Measurements from ENCODE around the gene IL10RB. TPM values are rescaled to one million over a fixed set of nuclear protein-coding genes. Genes with fewer than 3 reads are reported as not detected.
"Not testable (repeated sequence)": the region's sequence is repeated elsewhere in the genome, so short reads cannot be mapped to it uniquely, and the experiment has no call there.

The IL10RB gene
- total and polyA plus RNA-seq, 3 donors from 2014 or later, result 14.3 to 19.3 (median 14.4) TPM

GRCh38 chr21:33246506-33246905 lies 19.7 kb upstream of the IL10RB start:
- intact Hi-C loops (cut with DNase I; ENCODE audit: low total_unique reads), result no loop called here
- TF ChIP-seq, protein P1, sequence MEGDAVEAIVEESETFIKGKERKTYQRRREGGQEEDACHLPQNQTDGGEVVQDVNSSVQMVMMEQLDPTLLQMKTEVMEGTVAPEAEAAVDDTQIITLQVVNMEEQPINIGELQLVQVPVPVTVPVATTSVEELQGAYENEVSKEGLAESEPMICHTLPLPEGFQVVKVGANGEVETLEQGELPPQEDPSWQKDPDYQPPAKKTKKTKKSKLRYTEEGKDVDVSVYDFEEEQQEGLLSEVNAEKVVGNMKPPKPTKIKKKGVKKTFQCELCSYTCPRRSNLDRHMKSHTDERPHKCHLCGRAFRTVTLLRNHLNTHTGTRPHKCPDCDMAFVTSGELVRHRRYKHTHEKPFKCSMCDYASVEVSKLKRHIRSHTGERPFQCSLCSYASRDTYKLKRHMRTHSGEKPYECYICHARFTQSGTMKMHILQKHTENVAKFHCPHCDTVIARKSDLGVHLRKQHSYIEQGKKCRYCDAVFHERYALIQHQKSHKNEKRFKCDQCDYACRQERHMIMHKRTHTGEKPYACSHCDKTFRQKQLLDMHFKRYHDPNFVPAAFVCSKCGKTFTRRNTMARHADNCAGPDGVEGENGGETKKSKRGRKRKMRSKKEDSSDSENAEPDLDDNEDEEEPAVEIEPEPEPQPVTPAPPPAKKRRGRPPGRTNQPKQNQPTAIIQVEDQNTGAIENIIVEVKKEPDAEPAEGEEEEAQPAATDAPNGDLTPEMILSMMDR (IDR thresholded peaks at IDR 0.05), result no peak
- TF ChIP-seq POLR2A (IDR thresholded peaks at IDR 0.05), result no peak
- peaks cover 4% of the 10 kb centered on the region for H3K4me1 ChIP-seq
- no peak overlapping the region for H3K4me3 ChIP-seq
- no peak overlapping the region for H3K27ac ChIP-seq
- no peak for DNase-seq
- no peaks in the 10 kb centered on the region for H3K27me3 ChIP-seq
- WGBS, 2 donors, result 92 to 100% methylated on average over 5 of the region's 5 CpGs
- H3K36me3 ChIP-seq (ENCODE audit: low read depth, missing control alignments), result no peaks in the 10 kb centered on the region
- no peaks in the 10 kb centered on the region for H3K9me3 ChIP-seq

DNA sequence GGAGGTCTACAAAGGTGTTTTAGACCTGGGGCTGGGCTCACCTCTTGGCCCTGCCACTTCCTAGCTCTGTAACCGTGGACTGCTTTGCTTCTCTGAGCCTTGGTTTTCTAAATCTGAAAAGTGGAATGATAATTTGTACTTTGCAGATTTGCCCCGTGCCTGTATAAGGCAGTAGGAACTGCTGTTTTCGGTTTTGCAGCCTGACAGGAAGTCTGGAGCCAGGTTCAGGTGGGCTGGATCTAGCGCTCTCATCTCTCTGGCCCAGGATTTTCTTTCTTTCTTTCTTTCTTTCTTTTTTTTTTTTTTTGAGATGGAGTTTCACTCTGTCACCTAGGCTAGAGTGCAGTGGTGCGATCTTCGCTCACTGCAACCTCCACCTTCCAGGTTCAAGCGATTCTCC lies 19.2 kb upstream of the IL10RB start:
- peaks cover 4% of the 10 kb centered on the region for H3K4me1 ChIP-seq
- no peaks in the 10 kb centered on the region for H3K9me3 ChIP-seq
- no peaks in the 10 kb centered on the region for H3K27me3 ChIP-seq
- H3K36me3 ChIP-seq (ENCODE audit: low read depth, missing control alignments), result no peaks in the 10 kb centered on the region
- TF ChIP-seq, protein P1 (IDR thresholded peaks at IDR 0.05), result no peak
- TF ChIP-seq POLR2A (IDR thresholded peaks at IDR 0.05), result no peak
- intact Hi-C loops (cut with DNase I; ENCODE audit: low total_unique reads), result no loop called here
- no peak for DNase-seq
- WGBS, 2 donors, result 95 to 98% methylated on average over 7 of the region's 7 CpGs
- H3K4me3 ChIP-seq, result no peak overlapping the region
- no peak overlapping the region for H3K27ac ChIP-seq

- Histone ChIP-seq H3K9me3 (no peaks in the 10 kb centered on the region), H3K4me1 (peaks cover 4% of the 10 kb centered on the region), H3K4me3 (no peak overlapping the region), H3K36me3 (ENCODE audit: low read depth, missing control alignments) (no peaks in the 10 kb centered on the region), H3K27ac (no peak overlapping the region), H3K27me3 (no peaks in the 10 kb centered on the region)
- intact Hi-C loops (cut with DNase I; ENCODE audit: low total_unique reads), result no loop called here
- 69 to 78% methylated on average over 6 of the region's 6 CpGs for WGBS, 2 donors
- DNase-seq, result no peak
- TF ChIP-seq POLR2A (IDR thresholded peaks at IDR 0.05), result no peak
- TF ChIP-seq, protein P1 (IDR thresholded peaks at IDR 0.05), result no peak
Observed at GRCh38 chr21:33247599-33247998, 18.6 kb upstream of the IL10RB start.

DNA sequence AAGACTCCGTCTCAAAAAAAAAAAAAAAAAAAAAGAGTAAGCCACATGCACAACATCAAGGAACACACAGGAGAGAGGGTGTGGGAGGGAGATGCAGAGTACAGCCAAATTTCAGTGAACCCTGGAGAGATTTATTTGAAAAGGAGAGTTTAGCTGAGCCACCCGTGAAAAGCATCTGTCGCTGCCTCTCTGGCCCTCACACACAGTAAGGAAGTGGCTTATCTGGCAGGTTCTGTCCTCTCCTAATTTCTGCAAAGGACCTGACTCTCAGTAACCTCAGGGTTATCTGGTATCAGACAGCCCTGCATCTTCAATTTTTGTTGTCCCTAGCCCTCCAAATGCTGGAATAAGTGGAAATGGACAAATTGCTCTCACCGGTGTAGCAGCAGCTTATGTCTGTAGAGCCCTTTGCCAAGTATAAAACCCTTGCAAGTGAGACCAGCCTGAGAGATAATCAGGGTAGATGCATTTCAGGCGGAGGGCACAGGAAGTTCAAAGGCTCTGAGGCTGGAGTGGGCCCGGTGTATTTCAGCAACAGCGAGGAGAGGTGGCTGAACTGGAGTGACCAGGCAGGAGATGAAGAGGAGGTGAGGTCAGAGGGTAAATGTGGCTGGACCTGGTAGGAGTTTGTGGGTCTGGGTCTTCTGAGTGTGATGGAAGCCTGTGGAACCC lies 16.7 kb upstream of the IL10RB start:
- intact Hi-C loops (cut with DNase I; ENCODE audit: low total_unique reads), result no loop called here
- no peaks in the 10 kb centered on the region for H3K27me3 ChIP-seq
- H3K4me3 ChIP-seq, result no peak overlapping the region
- H3K9me3 ChIP-seq, result no peaks in the 10 kb centered on the region
- no peak overlapping the region for H3K27ac ChIP-seq
- no peak for DNase-seq
- H3K36me3 ChIP-seq (ENCODE audit: low read depth, missing control alignments), result no peaks in the 10 kb centered on the region
- peaks cover 4% of the 10 kb centered on the region for H3K4me1 ChIP-seq
- WGBS, 2 donors, result 61 to 75% methylated on average over 7 of the region's 7 CpGs
- TF ChIP-seq, protein P1 (IDR thresholded peaks at IDR 0.05), result no peak
- no peak for TF ChIP-seq POLR2A (IDR thresholded peaks at IDR 0.05)

DNA sequence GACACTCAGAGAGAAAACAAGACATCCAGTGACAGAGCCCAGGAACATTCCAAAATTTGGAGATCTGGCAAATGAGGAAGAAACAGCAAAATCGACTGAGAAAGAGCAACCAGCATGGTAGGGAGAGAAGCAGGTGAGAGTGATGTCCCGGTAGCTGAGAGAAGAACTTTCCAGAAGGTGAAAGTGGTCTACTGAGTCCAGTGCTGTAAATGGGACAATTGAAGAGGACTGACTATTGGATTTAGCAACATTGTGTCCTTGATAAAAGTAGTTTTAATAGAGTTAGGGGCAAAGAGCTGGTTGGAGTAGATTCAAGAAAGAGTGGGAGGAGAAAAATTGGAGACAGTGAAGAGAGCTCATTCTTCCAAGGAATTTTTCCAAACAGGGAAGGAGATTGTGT lies 15.0 kb upstream of the IL10RB start:
- H3K4me1 ChIP-seq, result peaks cover 4% of the 10 kb centered on the region
- no peak overlapping the region for H3K27ac ChIP-seq
- H3K27me3 ChIP-seq, result no peaks in the 10 kb centered on the region
- H3K9me3 ChIP-seq, result no peaks in the 10 kb centered on the region
- H3K4me3 ChIP-seq, result no peak overlapping the region
- 56 to 81% methylated on average over 2 of the region's 2 CpGs for WGBS, 2 donors
- TF ChIP-seq, protein P1 (IDR thresholded peaks at IDR 0.05), result no peak
- no peak for TF ChIP-seq POLR2A (IDR thresholded peaks at IDR 0.05)
- no peaks in the 10 kb centered on the region for H3K36me3 ChIP-seq (ENCODE audit: low read depth, missing control alignments)
- no peak for DNase-seq
- intact Hi-C loops (cut with DNase I; ENCODE audit: low total_unique reads), result no loop called here

GRCh38 chr21:33253382-33253781 lies 12.8 kb upstream of the IL10RB start:
- H3K9me3 ChIP-seq; DNase-seq; intact Hi-C loops (cut with DNase I; ENCODE audit: low total_unique reads); H3K36me3 ChIP-seq (ENCODE audit: low read depth, missing control alignments); H3K27ac ChIP-seq; H3K4me1 ChIP-seq; H3K27me3 ChIP-seq; H3K4me3 ChIP-seq: not testable (repeated sequence)
- WGBS, 2 donors, result 86 to 90% methylated on average over 6 of the region's 6 CpGs
